Body of pancreas (tissue), 4 donors: ENCODE data around the gene SPNS1.

Source experiments
- POLR2A ChIP-seq, 3 donors: fragments of 450-650 bp; IDR thresholded peaks; one replicate each; pipeline ENCODE4 v1.6.1; 2016; ENCODE audit warnings: antibody characterized with exemption in 3 of 3, mild to moderate bottlenecking in 2 of 3
- TF ChIP-seq, protein P1 (sequence below), 7 experiments: fragments of 450-650 bp in 4 of 7; fragments of 200-600 bp in 3 of 7; sonication (generic) in 3 of 7; IDR thresholded peaks; one replicate each; pipeline ENCODE4 v1.5.1; 2016 to 2019; ENCODE audit warnings: antibody characterized with exemption in 7 of 7

DNA sequence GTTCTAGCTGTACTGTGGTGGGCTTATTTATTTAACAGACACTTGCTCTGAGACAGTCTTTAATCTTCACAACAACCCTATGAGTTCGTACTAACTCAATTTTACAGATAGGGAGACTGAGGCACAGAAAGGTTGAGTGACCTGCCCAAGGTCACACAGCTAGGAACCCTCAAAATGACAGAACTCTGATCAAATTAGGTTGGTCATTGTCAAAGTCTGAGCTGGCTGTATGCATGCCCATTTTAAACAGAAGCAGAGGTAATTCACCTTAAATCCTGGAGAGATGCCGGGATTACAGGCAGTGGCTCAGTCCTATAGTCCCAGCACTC is 35.2 kb downstream of the SPNS1 start:
- no peak for TF ChIP-seq POLR2A (IDR thresholded peaks at IDR 0.05)
- TF ChIP-seq, protein P1, sequence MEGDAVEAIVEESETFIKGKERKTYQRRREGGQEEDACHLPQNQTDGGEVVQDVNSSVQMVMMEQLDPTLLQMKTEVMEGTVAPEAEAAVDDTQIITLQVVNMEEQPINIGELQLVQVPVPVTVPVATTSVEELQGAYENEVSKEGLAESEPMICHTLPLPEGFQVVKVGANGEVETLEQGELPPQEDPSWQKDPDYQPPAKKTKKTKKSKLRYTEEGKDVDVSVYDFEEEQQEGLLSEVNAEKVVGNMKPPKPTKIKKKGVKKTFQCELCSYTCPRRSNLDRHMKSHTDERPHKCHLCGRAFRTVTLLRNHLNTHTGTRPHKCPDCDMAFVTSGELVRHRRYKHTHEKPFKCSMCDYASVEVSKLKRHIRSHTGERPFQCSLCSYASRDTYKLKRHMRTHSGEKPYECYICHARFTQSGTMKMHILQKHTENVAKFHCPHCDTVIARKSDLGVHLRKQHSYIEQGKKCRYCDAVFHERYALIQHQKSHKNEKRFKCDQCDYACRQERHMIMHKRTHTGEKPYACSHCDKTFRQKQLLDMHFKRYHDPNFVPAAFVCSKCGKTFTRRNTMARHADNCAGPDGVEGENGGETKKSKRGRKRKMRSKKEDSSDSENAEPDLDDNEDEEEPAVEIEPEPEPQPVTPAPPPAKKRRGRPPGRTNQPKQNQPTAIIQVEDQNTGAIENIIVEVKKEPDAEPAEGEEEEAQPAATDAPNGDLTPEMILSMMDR (IDR thresholded peaks at IDR 0.05): no peak
